ENCODE data around the gene IRF6.

IRF6 gene

DNA sequence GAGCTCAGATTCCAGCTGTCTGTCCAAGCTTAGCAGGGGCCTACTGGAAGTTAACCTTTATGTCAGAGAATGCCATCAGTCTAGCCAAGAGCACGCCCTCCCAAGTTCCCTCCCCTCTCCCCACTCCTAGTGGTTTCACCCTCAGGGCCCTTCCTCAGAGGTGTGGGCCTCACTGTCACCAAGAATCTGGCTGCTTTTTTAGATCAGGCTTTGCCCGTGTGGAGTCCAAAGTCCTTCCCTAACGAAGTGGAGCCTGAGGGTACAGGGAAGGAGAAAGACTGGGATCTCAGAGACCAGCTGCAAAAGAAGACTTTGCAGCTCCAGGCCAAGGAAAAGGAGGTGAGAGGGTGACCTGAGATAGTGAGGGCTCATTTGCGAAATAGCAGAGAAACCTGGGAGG lies 25.7 kb downstream of the IRF6 start:
- Histone ChIP-seq H3K23ac (ENCODE audit: low read length in 2 of 2) (no peak overlapping the region), H3K4ac (ENCODE audit: low read depth in 1 of 2, low read length in 2 of 2) (no peak overlapping the region), H3K4me1 (ENCODE audit: control insufficient read depth, insufficient read depth, low read depth, low read length) (peaks cover 8% of the 10 kb centered on the region), H3K27me3 (ENCODE audit: control insufficient read depth in 1 of 2, insufficient read depth in 1 of 2, low read length in 2 of 2) (no peaks in the 10 kb centered on the region), H3K4me2 (ENCODE audit: low read length, poor library complexity, severe bottlenecking) (no peak overlapping the region), H2BK120ac (ENCODE audit: low read depth, low read length) (no peak overlapping the region), H2AFZ (ENCODE audit: low read depth, low read length) (no peak overlapping the region), H2BK15ac (ENCODE audit: low read depth, poor library complexity, severe bottlenecking) (no peak overlapping the region), H3K9ac (ENCODE audit: low read length) (no peak overlapping the region), H2BK12ac (ENCODE audit: low read length in 2 of 2) (no peak overlapping the region), H3K4me3 (ENCODE audit: insufficient read depth in 1 of 2, low read depth in 1 of 2, low read length in 2 of 2) (no peak overlapping the region), H3K18ac (ENCODE audit: low read depth in 1 of 2, low read length in 2 of 2) (no peak overlapping the region), H3K9me3 (ENCODE audit: control insufficient read depth, low read length) (no peaks in the 10 kb centered on the region), H4K8ac (ENCODE audit: low read length) (no peak overlapping the region), H2BK5ac (ENCODE audit: low read depth, low read length, poor library complexity, severe bottlenecking) (no peak overlapping the region), H3K36me3 (ENCODE audit: control insufficient read depth in 1 of 2, insufficient read depth in 2 of 2, low read depth in 1 of 2, low read length in 2 of 2) (peaks cover 0 to 8% of the 10 kb centered on the region in 2 experiments), H3K14ac (ENCODE audit: low read length in 2 of 2) (no peak overlapping the region), H3K27ac (ENCODE audit: low read length, poor library complexity, severe bottlenecking) (no peak overlapping the region), H2AK5ac (ENCODE audit: low read length, severe bottlenecking) (no peak overlapping the region), H4K91ac (ENCODE audit: low read length) (no peak overlapping the region), H3K79me1 (replicated peaks; ENCODE audit: low read length, poor library complexity, severe bottlenecking) (peaks cover 30% of the 10 kb centered on the region)
- WGBS: 85% methylated on average over 4 of the region's 4 CpGs
- no peak for DNase-seq

DNA sequence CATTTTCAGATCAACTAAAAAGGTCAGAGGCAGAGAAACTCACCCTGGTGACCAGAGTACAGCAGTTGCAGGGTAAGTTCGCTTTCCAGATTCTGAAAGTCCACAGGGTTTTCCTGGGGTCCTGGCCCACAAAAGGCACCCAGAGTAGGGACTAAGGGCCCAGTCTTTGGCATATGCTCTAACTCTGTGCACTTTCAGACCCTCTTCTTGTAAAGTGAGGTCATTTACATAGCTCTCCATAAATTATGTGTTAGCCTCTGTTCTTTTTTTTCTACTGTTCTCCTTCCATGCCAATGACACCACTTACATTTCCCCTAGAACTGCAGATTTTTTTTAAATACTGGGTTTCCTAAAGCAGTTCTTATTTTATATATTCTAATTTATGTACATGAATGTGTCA lies 27.8 kb downstream of the IRF6 start:
- H2BK120ac ChIP-seq (ENCODE audit: low read depth, low read length): no peak overlapping the region
- WGBS: 100% methylated on average over 1 of the region's 1 CpG
- H3K18ac ChIP-seq (ENCODE audit: low read depth in 1 of 2, low read length in 2 of 2): no peak overlapping the region
- no peak overlapping the region for H2BK12ac ChIP-seq (ENCODE audit: low read length in 2 of 2)
- H2AK5ac ChIP-seq (ENCODE audit: low read length, severe bottlenecking): no peak overlapping the region
- no peak overlapping the region for H3K14ac ChIP-seq (ENCODE audit: low read length in 2 of 2)
- no peaks in the 10 kb centered on the region for H3K27me3 ChIP-seq (ENCODE audit: control insufficient read depth in 1 of 2, insufficient read depth in 1 of 2, low read length in 2 of 2)
- no peak overlapping the region for H3K23ac ChIP-seq (ENCODE audit: low read length in 2 of 2)
- H2AFZ ChIP-seq (ENCODE audit: low read depth, low read length): no peak overlapping the region
- H3K4me1 ChIP-seq (ENCODE audit: control insufficient read depth, insufficient read depth, low read depth, low read length): peaks cover 4% of the 10 kb centered on the region
- no peaks in the 10 kb centered on the region for H3K9me3 ChIP-seq (ENCODE audit: control insufficient read depth, low read length)
- no peak overlapping the region for H3K9ac ChIP-seq (ENCODE audit: low read length)
- no peak overlapping the region for H3K27ac ChIP-seq (ENCODE audit: low read length, poor library complexity, severe bottlenecking)
- H3K36me3 ChIP-seq (ENCODE audit: control insufficient read depth in 1 of 2, insufficient read depth in 2 of 2, low read depth in 1 of 2, low read length in 2 of 2): peaks cover 0 to 8% of the 10 kb centered on the region in 2 experiments
- no peak overlapping the region for H3K4me3 ChIP-seq (ENCODE audit: insufficient read depth in 1 of 2, low read depth in 1 of 2, low read length in 2 of 2)
- H3K4ac ChIP-seq (ENCODE audit: low read depth in 1 of 2, low read length in 2 of 2): no peak overlapping the region
- H4K91ac ChIP-seq (ENCODE audit: low read length): no peak overlapping the region
- no peak overlapping the region for H2BK15ac ChIP-seq (ENCODE audit: low read depth, poor library complexity, severe bottlenecking)
- H3K79me1 ChIP-seq (replicated peaks; ENCODE audit: low read length, poor library complexity, severe bottlenecking): peaks cover 19% of the 10 kb centered on the region
- no peak overlapping the region for H2BK5ac ChIP-seq (ENCODE audit: low read depth, low read length, poor library complexity, severe bottlenecking)
- H4K8ac ChIP-seq (ENCODE audit: low read length): no peak overlapping the region
- no peak for DNase-seq
- H3K4me2 ChIP-seq (ENCODE audit: low read length, poor library complexity, severe bottlenecking): no peak overlapping the region

DNA sequence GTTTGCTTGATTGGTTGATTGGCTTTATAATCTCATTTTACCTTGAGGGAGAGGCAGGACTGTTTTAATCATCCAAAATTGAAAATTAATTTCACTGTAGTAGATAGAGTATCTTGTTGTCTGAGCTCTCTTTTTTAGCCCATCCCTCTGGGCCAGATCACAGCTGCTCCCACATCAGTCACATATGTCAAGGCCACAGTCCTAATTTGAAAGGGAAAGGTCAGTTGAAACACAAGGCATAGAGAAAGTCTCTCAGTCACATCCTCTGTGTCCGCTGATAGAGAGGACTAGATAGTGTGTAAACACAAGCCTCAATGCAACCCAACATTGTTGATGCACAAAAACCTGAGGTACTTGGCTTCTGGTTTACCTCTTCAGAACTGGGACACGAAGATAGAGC lies 28.4 kb downstream of the IRF6 start:
- no peak overlapping the region for H4K8ac ChIP-seq (ENCODE audit: low read length)
- H3K4ac ChIP-seq (ENCODE audit: low read depth in 1 of 2, low read length in 2 of 2): no peak overlapping the region
- no peak overlapping the region for H2AFZ ChIP-seq (ENCODE audit: low read depth, low read length)
- no peak overlapping the region for H2BK12ac ChIP-seq (ENCODE audit: low read length in 2 of 2)
- H3K18ac ChIP-seq (ENCODE audit: low read depth in 1 of 2, low read length in 2 of 2): no peak overlapping the region
- H3K9ac ChIP-seq (ENCODE audit: low read length): no peak overlapping the region
- H2BK120ac ChIP-seq (ENCODE audit: low read depth, low read length): no peak overlapping the region
- peaks cover 0 to 3% of the 10 kb centered on the region in 2 experiments for H3K36me3 ChIP-seq (ENCODE audit: control insufficient read depth in 1 of 2, insufficient read depth in 2 of 2, low read depth in 1 of 2, low read length in 2 of 2)
- H3K27me3 ChIP-seq (ENCODE audit: control insufficient read depth in 1 of 2, insufficient read depth in 1 of 2, low read length in 2 of 2): no peaks in the 10 kb centered on the region
- H3K79me1 ChIP-seq (replicated peaks; ENCODE audit: low read length, poor library complexity, severe bottlenecking): peaks cover 14% of the 10 kb centered on the region
- no peak overlapping the region for H3K4me3 ChIP-seq (ENCODE audit: insufficient read depth in 1 of 2, low read depth in 1 of 2, low read length in 2 of 2)
- H3K23ac ChIP-seq (ENCODE audit: low read length in 2 of 2): no peak overlapping the region
- H3K14ac ChIP-seq (ENCODE audit: low read length in 2 of 2): no peak overlapping the region
- 96% methylated on average over 1 of the region's 2 CpGs for WGBS
- H2BK5ac ChIP-seq (ENCODE audit: low read depth, low read length, poor library complexity, severe bottlenecking): no peak overlapping the region
- H3K4me2 ChIP-seq (ENCODE audit: low read length, poor library complexity, severe bottlenecking): no peak overlapping the region
- no peak overlapping the region for H2AK5ac ChIP-seq (ENCODE audit: low read length, severe bottlenecking)
- no peak overlapping the region for H2BK15ac ChIP-seq (ENCODE audit: low read depth, poor library complexity, severe bottlenecking)
- no peaks in the 10 kb centered on the region for H3K9me3 ChIP-seq (ENCODE audit: control insufficient read depth, low read length)
- no peak overlapping the region for H3K27ac ChIP-seq (ENCODE audit: low read length, poor library complexity, severe bottlenecking)
- no peak overlapping the region for H4K91ac ChIP-seq (ENCODE audit: low read length)
- DNase-seq: no peak
- peaks cover 4% of the 10 kb centered on the region for H3K4me1 ChIP-seq (ENCODE audit: control insufficient read depth, insufficient read depth, low read depth, low read length)

DNA sequence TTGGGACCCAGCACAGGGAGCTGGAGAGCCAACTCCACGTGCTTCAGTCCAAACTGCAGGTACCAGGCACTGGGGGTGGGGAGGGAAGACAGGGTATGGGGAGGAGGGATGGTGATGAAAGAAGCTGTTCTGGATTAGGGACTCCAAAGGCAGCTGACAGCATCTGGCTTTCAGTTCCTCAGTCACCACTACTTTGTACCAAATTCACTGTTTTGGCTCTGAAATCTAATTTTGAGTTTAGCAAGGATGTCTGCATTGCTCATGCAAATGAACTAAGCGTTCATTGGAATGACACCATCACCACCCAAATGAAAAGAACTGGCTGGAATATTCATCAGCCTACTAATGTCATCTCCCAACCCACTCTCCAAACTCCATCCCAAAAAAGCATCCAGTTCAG lies 30.3 kb downstream of the IRF6 start:
- Histone ChIP-seq H2BK120ac (ENCODE audit: low read depth, low read length) (no peak overlapping the region), H3K36me3 (ENCODE audit: control insufficient read depth in 1 of 2, insufficient read depth in 2 of 2, low read depth in 1 of 2, low read length in 2 of 2) (peaks cover 0 to 6% of the 10 kb centered on the region in 2 experiments), H3K23ac (ENCODE audit: low read length in 2 of 2) (no peak overlapping the region), H2AK5ac (ENCODE audit: low read length, severe bottlenecking) (no peak overlapping the region), H3K27me3 (ENCODE audit: control insufficient read depth in 1 of 2, insufficient read depth in 1 of 2, low read length in 2 of 2) (no peaks in the 10 kb centered on the region), H2BK15ac (ENCODE audit: low read depth, poor library complexity, severe bottlenecking) (no peak overlapping the region), H4K91ac (ENCODE audit: low read length) (no peak overlapping the region), H3K79me1 (replicated peaks; ENCODE audit: low read length, poor library complexity, severe bottlenecking) (peaks cover 2% of the 10 kb centered on the region), H3K4me2 (ENCODE audit: low read length, poor library complexity, severe bottlenecking) (no peak overlapping the region), H2AFZ (ENCODE audit: low read depth, low read length) (no peak overlapping the region), H3K9ac (ENCODE audit: low read length) (no peak overlapping the region), H3K18ac (ENCODE audit: low read depth in 1 of 2, low read length in 2 of 2) (no peak overlapping the region), H2BK5ac (ENCODE audit: low read depth, low read length, poor library complexity, severe bottlenecking) (no peak overlapping the region), H3K27ac (ENCODE audit: low read length, poor library complexity, severe bottlenecking) (no peak overlapping the region), H2BK12ac (ENCODE audit: low read length in 2 of 2) (no peak overlapping the region), H3K4me3 (ENCODE audit: insufficient read depth in 1 of 2, low read depth in 1 of 2, low read length in 2 of 2) (no peak overlapping the region), H3K4ac (ENCODE audit: low read depth in 1 of 2, low read length in 2 of 2) (no peak overlapping the region), H3K4me1 (ENCODE audit: control insufficient read depth, insufficient read depth, low read depth, low read length) (peaks cover 7% of the 10 kb centered on the region), H3K9me3 (ENCODE audit: control insufficient read depth, low read length) (no peaks in the 10 kb centered on the region), H3K14ac (ENCODE audit: low read length in 2 of 2) (no peak overlapping the region), H4K8ac (ENCODE audit: low read length) (no peak overlapping the region)
- DNase-seq: no peak
- WGBS: 44% methylated on average over 2 of the region's 2 CpGs

Measured in mesenchymal stem cell (in vitro differentiated cells and primary cell).